ENCODE measurements around the gene MATN4. TPM values are rescaled to one million over a fixed set of nuclear protein-coding genes. Genes with fewer than 3 reads are reported as not detected.

MATN4 gene
- total and polyA plus RNA-seq, 2 donors (not counting 1 experiment from before 2014, with no cell fraction given), result not detected

- H3K9me3 Mint-ChIP-seq (ENCODE audit: insufficient read depth), result no peaks in the 10 kb centered on the region
- H4K20me1 ChIP-seq (ENCODE audit: control insufficient read depth, insufficient read depth, low read length, poor library complexity, severe bottlenecking), result no peaks in the 10 kb centered on the region
- no peak overlapping the region for H3K4me3 ChIP-seq (ENCODE audit: control extremely low read depth in 1 of 5, extremely low read depth in 1 of 5, insufficient read depth in 1 of 5, low read depth in 2 of 5, low read length in 4 of 5)
- H3K27ac ChIP-seq (ENCODE audit: low read length in 2 of 2), result no peak overlapping the region
- peaks cover 6% of the 10 kb centered on the region for H3K4me1 Mint-ChIP-seq
- 32% methylated on average over 2 of the region's 3 CpGs for WGBS (ENCODE audit: insufficient coverage)
- no peak for TF ChIP-seq CTCF (IDR thresholded peaks at IDR 0.05)
- no peak for TF ChIP-seq EZH2 (IDR thresholded peaks at IDR 0.05; ENCODE audit: borderline replicate concordance, insufficient read depth, low read depth, low read length, poor library complexity, severe bottlenecking)
- peaks cover 0 to 73% (median 13%) of the 10 kb centered on the region in 4 experiments for H3K27me3 ChIP-seq (replicated peaks in 1 of 4; ENCODE audit: control extremely low read depth in 1 of 4, control insufficient read depth in 3 of 4, insufficient read depth in 4 of 4, low read length in 3 of 4)
- no peaks in the 10 kb centered on the region for H3K79me2 ChIP-seq (ENCODE audit: control insufficient read depth, insufficient read depth, low read length)
- H3K4me2 ChIP-seq (replicated peaks; ENCODE audit: low read depth, low read length, poor library complexity, severe bottlenecking), result no peak overlapping the region
- ATAC-seq (ENCODE audit: low read depth), result no peak
- no peak overlapping the region for H2AFZ ChIP-seq (ENCODE audit: insufficient read depth, low read depth, low read length, poor library complexity, severe bottlenecking)
- intact Hi-C loops (cut with micrococcal nuclease), result no loop called here
- no peak overlapping the region for H3K9ac ChIP-seq (ENCODE audit: low read length)
- peaks cover 11 to 13% of the 10 kb centered on the region in 2 donors for H3K4me1 ChIP-seq (ENCODE audit: control insufficient read depth in 2 of 2, insufficient read depth in 2 of 2, low read length in 2 of 2)
- peaks cover 0 to 12% (median 0%) of the 10 kb centered on the region in 3 donors for H3K9me3 ChIP-seq (ENCODE audit: control extremely low read depth in 1 of 3, control insufficient read depth in 2 of 3, insufficient read depth in 1 of 3, low read length in 2 of 3)
- peaks cover 63% of the 10 kb centered on the region for H3K27me3 Mint-ChIP-seq
- ChIA-PET POLR2A (no interaction called here), CTCF (interaction anchor here (1.7 kb wide), 1 partner anchor 462 kb away, joined by 7 read pairs; no protein-coding TSS in a partner anchor)
- H3K4me3 Mint-ChIP-seq, result no peak overlapping the region
- DNase-seq, result no peak
- H3K27ac Mint-ChIP-seq, result no peak overlapping the region
- H3K36me3 ChIP-seq (replicated peaks in 1 of 2; ENCODE audit: control extremely low read depth in 1 of 2, control insufficient read depth in 1 of 2, extremely low read depth in 1 of 2, insufficient read depth in 2 of 2, low read length in 1 of 2), result no peaks in the 10 kb centered on the region
Measured at GRCh38 chr20:45309075-45309474, 976 bp upstream of the MATN4 start.

GRCh38 chr20:45307076-45307640 lies 941 bp downstream of the MATN4 start:
- Mint-ChIP-seq H3K27me3 (peaks cover 62% of the 10 kb centered on the region), H3K4me1 (peaks cover 6% of the 10 kb centered on the region), H3K27ac (peak overlapping the region; percentile 53), H3K4me3 (no peak overlapping the region), H3K9me3 (ENCODE audit: insufficient read depth) (no peaks in the 10 kb centered on the region)
- Histone ChIP-seq H3K4me1 (ENCODE audit: control insufficient read depth in 2 of 2, insufficient read depth in 2 of 2, low read length in 2 of 2) (peaks cover 11 to 13% of the 10 kb centered on the region in 2 donors), H3K79me2 (ENCODE audit: control insufficient read depth, insufficient read depth, low read length) (no peaks in the 10 kb centered on the region), H2AFZ (ENCODE audit: insufficient read depth, low read depth, low read length, poor library complexity, severe bottlenecking) (no peak overlapping the region), H3K36me3 (replicated peaks in 1 of 2; ENCODE audit: control extremely low read depth in 1 of 2, control insufficient read depth in 1 of 2, extremely low read depth in 1 of 2, insufficient read depth in 2 of 2, low read length in 1 of 2) (no peaks in the 10 kb centered on the region), H3K27ac (ENCODE audit: low read length in 2 of 2) (no peak overlapping the region), H4K20me1 (ENCODE audit: control insufficient read depth, insufficient read depth, low read length, poor library complexity, severe bottlenecking) (no peaks in the 10 kb centered on the region), H3K4me2 (replicated peaks; ENCODE audit: low read depth, low read length, poor library complexity, severe bottlenecking) (no peak overlapping the region), H3K9me3 (ENCODE audit: control extremely low read depth in 1 of 3, control insufficient read depth in 2 of 3, insufficient read depth in 1 of 3, low read length in 2 of 3) (peaks cover 0 to 12% (median 0%) of the 10 kb centered on the region in 3 donors), H3K4me3 (ENCODE audit: control extremely low read depth in 1 of 5, extremely low read depth in 1 of 5, insufficient read depth in 1 of 5, low read depth in 2 of 5, low read length in 4 of 5) (no peak overlapping the region), H3K27me3 (replicated peaks in 1 of 4; ENCODE audit: control extremely low read depth in 1 of 4, control insufficient read depth in 3 of 4, insufficient read depth in 4 of 4, low read length in 3 of 4) (peaks cover 0 to 59% (median 8%) of the 10 kb centered on the region in 4 experiments), H3K9ac (ENCODE audit: low read length) (no peak overlapping the region)
- intact Hi-C loops (cut with micrococcal nuclease), result no loop called here
- no peak for TF ChIP-seq CTCF (IDR thresholded peaks at IDR 0.05)
- no peak for TF ChIP-seq EZH2 (IDR thresholded peaks at IDR 0.05; ENCODE audit: borderline replicate concordance, insufficient read depth, low read depth, low read length, poor library complexity, severe bottlenecking)
- ChIA-PET POLR2A (no interaction called here), CTCF (interaction anchor here (0.8 to 2.3 kb wide), 3 partner anchors 13 to 464 kb away, joined by 3 to 13 read pairs (median 5); no protein-coding TSS in a partner anchor)
- ATAC-seq (ENCODE audit: low read depth) (no peak), DNase-seq (no peak)
- WGBS (ENCODE audit: insufficient coverage), result 54% methylated on average over 12 of the region's 16 CpGs
